Measurements from ENCODE around the gene PHC2.

DNA sequence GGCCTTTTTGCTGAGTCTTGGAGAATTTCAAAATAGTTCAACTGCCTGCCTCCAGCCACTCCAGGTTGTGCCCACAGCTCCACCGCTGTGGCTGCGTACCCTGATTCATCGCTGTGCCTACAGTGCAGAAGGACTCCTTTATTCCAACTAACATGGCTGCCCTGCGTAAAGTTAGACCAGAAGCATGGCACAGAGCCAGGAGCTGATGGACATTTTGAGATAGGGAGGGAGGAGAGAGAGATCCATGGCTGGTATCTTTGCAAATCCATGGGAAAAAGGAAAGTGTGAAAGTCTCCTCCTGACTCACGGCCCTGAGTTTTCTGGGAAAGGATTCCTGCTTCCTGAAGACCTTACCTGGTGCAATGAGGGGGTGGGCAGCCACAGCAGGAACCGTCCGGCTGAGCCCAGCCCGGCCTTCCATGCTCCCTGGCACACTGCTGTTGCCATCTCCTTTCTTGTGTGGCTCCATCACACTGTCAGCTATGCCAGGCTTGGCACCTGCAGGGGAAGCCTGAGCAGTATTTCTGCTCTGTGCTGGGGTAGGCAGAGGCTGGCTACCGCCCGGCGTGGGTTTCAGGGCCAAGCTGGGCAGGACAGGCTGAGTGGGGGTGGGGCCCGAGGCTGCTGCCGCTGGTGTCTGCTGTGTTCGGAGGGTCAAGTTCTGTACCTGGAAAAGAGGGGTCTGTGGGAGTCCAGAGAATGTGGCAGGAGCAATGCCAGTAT, 64.0 kb downstream of the PHC2 start:
- TF ChIP-seq, protein P1, sequence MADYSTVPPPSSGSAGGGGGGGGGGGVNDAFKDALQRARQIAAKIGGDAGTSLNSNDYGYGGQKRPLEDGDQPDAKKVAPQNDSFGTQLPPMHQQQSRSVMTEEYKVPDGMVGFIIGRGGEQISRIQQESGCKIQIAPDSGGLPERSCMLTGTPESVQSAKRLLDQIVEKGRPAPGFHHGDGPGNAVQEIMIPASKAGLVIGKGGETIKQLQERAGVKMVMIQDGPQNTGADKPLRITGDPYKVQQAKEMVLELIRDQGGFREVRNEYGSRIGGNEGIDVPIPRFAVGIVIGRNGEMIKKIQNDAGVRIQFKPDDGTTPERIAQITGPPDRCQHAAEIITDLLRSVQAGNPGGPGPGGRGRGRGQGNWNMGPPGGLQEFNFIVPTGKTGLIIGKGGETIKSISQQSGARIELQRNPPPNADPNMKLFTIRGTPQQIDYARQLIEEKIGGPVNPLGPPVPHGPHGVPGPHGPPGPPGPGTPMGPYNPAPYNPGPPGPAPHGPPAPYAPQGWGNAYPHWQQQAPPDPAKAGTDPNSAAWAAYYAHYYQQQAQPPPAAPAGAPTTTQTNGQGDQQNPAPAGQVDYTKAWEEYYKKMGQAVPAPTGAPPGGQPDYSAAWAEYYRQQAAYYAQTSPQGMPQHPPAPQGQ (CRISPR knock-in tag; IDR thresholded peaks at IDR 0.05; ENCODE audit: borderline replicate concordance): no peak
- no peak for TF ChIP-seq ATAD3A (CRISPR knock-in tag; IDR thresholded peaks at IDR 0.05)
- TF ChIP-seq KLF9 (CRISPR knock-in tag; IDR thresholded peaks at IDR 0.05; ENCODE audit: low read depth): no peak
- no peak for TF ChIP-seq ZNF12 (CRISPR knock-in tag; IDR thresholded peaks at IDR 0.05)
- no peak for TF ChIP-seq NR2C2 (CRISPR knock-in tag; IDR thresholded peaks at IDR 0.05; ENCODE audit: borderline replicate concordance)
- TF ChIP-seq JUND (CRISPR knock-in tag; IDR thresholded peaks at IDR 0.05): no peak
- TF ChIP-seq FIP1L1 (IDR thresholded peaks at IDR 0.05; ENCODE audit: borderline replicate concordance, insufficient read depth, low read depth, low read length): no peak
- TF ChIP-seq ZNF761 (CRISPR knock-in tag; conservative IDR thresholded peaks at IDR 0.05): no peak
- no peak for TF ChIP-seq KDM5A (IDR thresholded peaks at IDR 0.05; ENCODE audit: borderline replicate concordance, low read length)
- TF ChIP-seq, protein P2, sequence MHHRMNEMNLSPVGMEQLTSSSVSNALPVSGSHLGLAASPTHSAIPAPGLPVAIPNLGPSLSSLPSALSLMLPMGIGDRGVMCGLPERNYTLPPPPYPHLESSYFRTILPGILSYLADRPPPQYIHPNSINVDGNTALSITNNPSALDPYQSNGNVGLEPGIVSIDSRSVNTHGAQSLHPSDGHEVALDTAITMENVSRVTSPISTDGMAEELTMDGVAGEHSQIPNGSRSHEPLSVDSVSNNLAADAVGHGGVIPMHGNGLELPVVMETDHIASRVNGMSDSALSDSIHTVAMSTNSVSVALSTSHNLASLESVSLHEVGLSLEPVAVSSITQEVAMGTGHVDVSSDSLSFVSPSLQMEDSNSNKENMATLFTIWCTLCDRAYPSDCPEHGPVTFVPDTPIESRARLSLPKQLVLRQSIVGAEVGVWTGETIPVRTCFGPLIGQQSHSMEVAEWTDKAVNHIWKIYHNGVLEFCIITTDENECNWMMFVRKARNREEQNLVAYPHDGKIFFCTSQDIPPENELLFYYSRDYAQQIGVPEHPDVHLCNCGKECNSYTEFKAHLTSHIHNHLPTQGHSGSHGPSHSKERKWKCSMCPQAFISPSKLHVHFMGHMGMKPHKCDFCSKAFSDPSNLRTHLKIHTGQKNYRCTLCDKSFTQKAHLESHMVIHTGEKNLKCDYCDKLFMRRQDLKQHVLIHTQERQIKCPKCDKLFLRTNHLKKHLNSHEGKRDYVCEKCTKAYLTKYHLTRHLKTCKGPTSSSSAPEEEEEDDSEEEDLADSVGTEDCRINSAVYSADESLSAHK (CRISPR knock-in tag; IDR thresholded peaks at IDR 0.05; ENCODE audit: borderline replicate concordance): no peak
- no peak for TF ChIP-seq POLR2A (IDR thresholded peaks at IDR 0.05; ENCODE audit: insufficient read depth in 1 of 2, low read depth in 2 of 2, low read length in 2 of 2)
- TF ChIP-seq JARID2 (CRISPR knock-in tag; IDR thresholded peaks at IDR 0.05; ENCODE audit: insufficient replicate concordance): no peak

Data from HepG2 (cell line).